ENCODE data around the gene KRT77. TPM values are rescaled to one million over a fixed set of nuclear protein-coding genes. Genes with fewer than 3 reads are reported as not detected.

KRT77 gene
- polyA plus RNA-seq, 3 donors = not detected

- Histone ChIP-seq H3K79me2 (ENCODE audit: insufficient read depth, low read length) (no peaks in the 10 kb centered on the region), H2AFZ (ENCODE audit: insufficient read depth, low read depth, low read length, poor library complexity, severe bottlenecking) (no peak overlapping the region), H3K27ac (ENCODE audit: low read depth in 1 of 2, low read length in 2 of 2) (no peak overlapping the region), H3K4me3 (replicated peaks in 1 of 3; ENCODE audit: low read depth in 2 of 3, low read length in 3 of 3) (no peak overlapping the region), H4K20me1 (ENCODE audit: insufficient read depth, low read length) (no peaks in the 10 kb centered on the region), H3K36me3 (replicated peaks in 1 of 2; ENCODE audit: control insufficient read depth in 1 of 2, insufficient read depth in 2 of 2, low read length in 2 of 2) (no peaks in the 10 kb centered on the region), H3K4me2 (replicated peaks; ENCODE audit: extremely low read depth, low read length, poor library complexity, severe bottlenecking) (no peak overlapping the region), H3K27me3 (ENCODE audit: control insufficient read depth in 2 of 2, insufficient read depth in 2 of 2, low read length in 2 of 2) (peaks cover 0 to 3% of the 10 kb centered on the region in 2 donors), H3K9me3 (replicated peaks in 1 of 2; ENCODE audit: control insufficient read depth in 1 of 2, insufficient read depth in 1 of 2, low read length in 2 of 2) (no peaks in the 10 kb centered on the region), H3K4me1 (ENCODE audit: control insufficient read depth in 1 of 2, insufficient read depth in 2 of 2, low read length in 2 of 2) (no peaks in the 10 kb centered on the region), H3K9ac (ENCODE audit: insufficient read depth, low read length, poor library complexity, severe bottlenecking) (no peak overlapping the region)
- no peak overlapping the region for H3K4me3 Mint-ChIP-seq
- no peak for TF ChIP-seq CTCF (IDR thresholded peaks at IDR 0.05)
- H3K9me3 Mint-ChIP-seq = peaks cover 0 to 2% (median 0%) of the 10 kb centered on the region in 7 donors
- peaks cover 2 to 7% (median 5%) of the 10 kb centered on the region in 3 donors for H3K27me3 Mint-ChIP-seq (ENCODE audit: low read depth in 3 of 3)
- DNase-seq = no peak
- intact Hi-C loops (cut with micrococcal nuclease) = no loop called here
- H3K4me1 Mint-ChIP-seq = peaks cover 5% of the 10 kb centered on the region
- H3K36me3 Mint-ChIP-seq = no peaks in the 10 kb centered on the region
- no CpG with 5 or more reads among the region's 2 CpGs for WGBS (ENCODE audit: insufficient coverage)
- no peak overlapping the region for H3K27ac Mint-ChIP-seq
These were observed 23.1 kb upstream of the KRT77 start for GRCh38 chr12:52726451-52726850.

GRCh38 chr12:52724384-52724783 is 21.1 kb upstream of the KRT77 start:
- H4K20me1 ChIP-seq (ENCODE audit: insufficient read depth, low read length) = no peaks in the 10 kb centered on the region
- intact Hi-C loops (cut with micrococcal nuclease) = no loop called here
- H3K36me3 Mint-ChIP-seq = no peaks in the 10 kb centered on the region
- H3K27ac Mint-ChIP-seq = no peak overlapping the region
- H3K27me3 ChIP-seq (ENCODE audit: control insufficient read depth in 2 of 2, insufficient read depth in 2 of 2, low read length in 2 of 2) = peaks cover 0 to 3% of the 10 kb centered on the region in 2 donors
- peaks cover 0 to 2% (median 0%) of the 10 kb centered on the region in 7 donors for H3K9me3 Mint-ChIP-seq
- no peak for DNase-seq
- H3K4me2 ChIP-seq (replicated peaks; ENCODE audit: extremely low read depth, low read length, poor library complexity, severe bottlenecking) = no peak overlapping the region
- peaks cover 5% of the 10 kb centered on the region for H3K4me1 Mint-ChIP-seq
- no peaks in the 10 kb centered on the region for H3K36me3 ChIP-seq (replicated peaks in 1 of 2; ENCODE audit: control insufficient read depth in 1 of 2, insufficient read depth in 2 of 2, low read length in 2 of 2)
- no peaks in the 10 kb centered on the region for H3K9me3 ChIP-seq (replicated peaks in 1 of 2; ENCODE audit: control insufficient read depth in 1 of 2, insufficient read depth in 1 of 2, low read length in 2 of 2)
- H2AFZ ChIP-seq (ENCODE audit: insufficient read depth, low read depth, low read length, poor library complexity, severe bottlenecking) = no peak overlapping the region
- no peaks in the 10 kb centered on the region for H3K79me2 ChIP-seq (ENCODE audit: insufficient read depth, low read length)
- no peak for TF ChIP-seq CTCF (IDR thresholded peaks at IDR 0.05)
- no peak overlapping the region for H3K4me3 Mint-ChIP-seq
- peaks cover 2 to 8% (median 7%) of the 10 kb centered on the region in 3 donors for H3K27me3 Mint-ChIP-seq (ENCODE audit: low read depth in 3 of 3)
- no peak overlapping the region for H3K27ac ChIP-seq (ENCODE audit: low read depth in 1 of 2, low read length in 2 of 2)
- no peak overlapping the region for H3K9ac ChIP-seq (ENCODE audit: insufficient read depth, low read length, poor library complexity, severe bottlenecking)
- WGBS (ENCODE audit: insufficient coverage) = 80% methylated on average over 1 of the region's 3 CpGs
- no peak overlapping the region for H3K4me3 ChIP-seq (replicated peaks in 1 of 3; ENCODE audit: low read depth in 2 of 3, low read length in 3 of 3)
- H3K4me1 ChIP-seq (ENCODE audit: control insufficient read depth in 1 of 2, insufficient read depth in 2 of 2, low read length in 2 of 2) = no peaks in the 10 kb centered on the region

All from CD14-positive monocyte (primary cell).